GM21737 (cell line): ENCODE results near the gene SYNPO.
A peak's percentile ranks its signal among the peaks of the same experiment; 100 is the strongest.

ENCODE experiments used
- ATAC-seq: cut with Tn5 transposase; IDR thresholded peaks from one replicate; pipeline ENCODE4 v1.9.1; 2021; ENCODE audit warnings: mild to moderate bottlenecking, moderate library complexity; ENCODE audit not compliant: unreplicated experiment

SYNPO gene

DNA sequence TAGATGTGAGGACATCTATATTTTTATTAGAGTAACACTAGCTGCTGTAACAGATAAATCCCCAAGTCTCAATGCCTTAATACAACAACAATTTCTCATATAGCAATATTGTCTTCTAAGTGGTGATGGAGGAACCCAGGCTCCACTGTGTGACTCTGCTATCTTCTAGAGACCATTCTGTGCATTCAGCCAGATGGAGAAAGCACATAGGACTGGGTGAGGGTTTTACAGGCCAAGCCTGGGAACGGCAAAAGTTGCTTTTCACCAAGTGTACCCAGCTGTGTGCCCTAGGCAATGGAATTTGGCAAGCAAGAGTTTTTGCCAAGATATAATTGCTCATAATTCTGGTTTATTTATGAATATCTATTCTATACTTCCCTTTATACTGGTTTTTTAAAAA lies 48.7 kb downstream of the SYNPO start:
- no peak for ATAC-seq

DNA sequence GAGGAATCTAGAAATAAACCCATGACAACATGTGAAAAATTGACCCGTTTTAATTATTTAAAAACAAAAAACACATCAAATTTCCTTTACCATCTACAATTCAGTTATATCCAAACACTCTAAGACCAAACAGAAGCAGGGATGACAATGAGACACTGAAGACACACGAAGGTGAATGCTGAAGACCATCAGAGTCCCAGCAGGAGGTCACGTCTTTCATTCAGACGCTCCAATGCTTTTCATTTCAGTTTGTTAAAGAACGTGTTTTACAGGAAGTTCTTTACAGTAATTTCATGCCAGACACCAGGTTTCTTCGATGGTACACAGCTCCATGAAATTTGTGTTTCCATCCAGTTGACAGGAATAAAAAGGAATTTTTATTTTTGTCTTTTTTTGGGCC lies 50.3 kb downstream of the SYNPO start:
- ATAC-seq = no peak

DNA sequence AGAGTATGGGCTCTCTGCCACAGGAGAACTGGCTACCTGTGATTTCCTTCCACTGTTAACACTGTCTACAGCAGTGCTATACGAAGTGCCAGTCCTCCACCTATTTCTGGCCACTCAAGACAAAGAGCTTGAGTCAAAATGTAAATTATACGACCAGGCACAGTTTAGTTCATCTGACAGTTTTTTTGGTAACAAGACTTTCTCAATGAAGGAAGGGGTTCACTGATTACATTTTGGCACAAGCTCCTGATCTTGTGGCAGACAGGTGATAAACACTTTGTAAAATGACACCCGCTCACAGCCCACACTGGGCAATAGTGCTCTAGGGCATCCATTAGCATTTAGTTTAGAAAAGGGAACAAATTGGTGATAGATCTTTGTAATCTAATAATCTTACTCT lies 51.8 kb downstream of the SYNPO start:
- ATAC-seq = no peak

DNA sequence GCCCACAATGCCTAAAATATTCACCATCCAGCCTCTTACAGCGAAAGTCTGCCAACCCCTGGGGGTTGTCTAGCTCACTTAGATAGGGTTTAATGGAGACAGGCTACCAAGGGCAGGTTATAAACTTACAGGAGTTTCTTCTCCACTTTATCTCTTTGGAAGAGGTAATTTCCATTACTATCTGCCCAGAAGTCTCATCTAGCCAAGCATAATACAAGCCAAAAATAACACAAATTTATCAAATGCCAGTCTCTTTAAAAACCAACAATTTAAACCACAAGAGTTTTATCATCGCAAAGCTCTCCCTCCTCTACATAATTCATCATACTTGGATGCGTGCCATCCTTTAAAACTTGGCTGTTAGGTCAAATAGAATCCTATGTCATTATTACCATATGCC lies 54.2 kb downstream of the SYNPO start:
- ATAC-seq = no peak

DNA sequence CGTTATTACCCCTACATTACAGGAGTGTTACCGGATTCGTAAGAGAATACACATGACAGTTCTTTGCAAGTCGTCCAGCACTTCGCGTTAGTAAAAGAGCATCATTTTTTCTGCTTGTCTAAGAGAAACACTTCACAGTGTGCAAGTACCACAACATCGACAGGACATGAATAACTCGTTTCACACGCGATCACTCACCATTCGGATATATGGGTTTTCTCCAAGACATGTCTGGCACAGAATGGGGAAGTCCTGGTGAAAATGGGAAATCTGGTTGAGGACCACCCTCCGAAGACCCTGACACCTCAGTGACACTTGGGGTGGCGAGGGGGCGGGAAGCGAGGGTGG lies 59.8 kb downstream of the SYNPO start:
- no peak for ATAC-seq

DNA sequence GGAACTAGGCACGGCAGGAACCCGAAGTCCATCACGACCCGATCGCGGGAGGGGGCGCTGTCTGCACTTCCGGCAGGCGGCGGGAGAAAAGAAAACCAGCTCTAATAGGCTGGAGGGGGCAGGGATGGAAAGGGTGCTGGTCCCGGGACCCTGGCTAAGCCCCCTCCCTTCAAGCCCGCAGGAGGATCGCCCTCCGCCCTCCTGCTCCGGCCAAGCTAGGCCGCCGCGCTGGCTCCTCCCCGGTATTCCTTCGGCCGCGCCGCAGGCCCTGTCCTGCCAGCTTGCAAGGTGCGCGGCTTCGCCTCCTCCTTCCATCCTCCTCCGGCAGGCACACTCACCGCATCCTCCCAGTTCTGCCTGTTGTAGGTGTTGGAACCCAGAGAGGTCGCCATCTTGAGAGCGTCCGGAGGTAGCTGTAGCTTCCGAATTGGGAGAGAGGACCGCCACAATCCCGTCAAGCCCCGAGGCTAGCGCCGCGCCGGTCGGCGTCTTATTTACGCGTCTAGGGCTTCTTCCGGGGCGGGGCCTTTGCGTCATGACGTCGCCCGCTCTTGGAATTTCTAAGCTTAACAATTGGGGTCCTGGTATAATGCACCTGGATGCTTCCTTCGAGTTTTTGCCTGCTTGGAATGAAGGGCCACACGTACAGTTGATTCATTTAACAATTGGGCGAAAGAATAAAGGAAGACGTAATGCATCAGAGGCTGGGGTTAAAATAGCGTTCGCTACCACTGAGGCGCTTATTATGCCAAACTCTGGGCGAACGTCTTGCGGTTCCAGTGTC lies 60.3 kb downstream of the SYNPO start, which contains the start of gene RBM22:
Gene RBM22 (minus strand): TSS at position 469 of the 784 bp plus-strand sequence. CDS start 77 bp downstream, at position 392.
- peak; percentile 94 for ATAC-seq

DNA sequence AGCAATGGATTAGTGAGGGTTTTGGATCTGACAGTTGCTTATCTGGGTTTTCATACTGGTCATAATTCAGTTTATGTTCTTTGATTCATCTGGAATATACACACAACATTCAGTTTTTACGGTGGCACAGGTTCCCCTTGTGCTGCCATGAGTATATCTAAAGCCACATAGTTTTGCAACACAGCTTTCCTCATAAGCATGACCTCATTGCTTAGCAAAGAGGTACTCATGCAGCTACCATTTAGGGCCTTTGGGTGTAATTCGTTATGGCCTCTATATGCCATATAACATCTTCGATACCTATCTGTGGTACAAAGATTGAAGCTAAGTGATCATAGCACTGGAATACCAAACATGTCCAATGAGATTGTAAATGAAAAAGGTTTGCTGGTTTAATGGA lies 63.3 kb downstream of the SYNPO start:
- ATAC-seq = no peak

DNA sequence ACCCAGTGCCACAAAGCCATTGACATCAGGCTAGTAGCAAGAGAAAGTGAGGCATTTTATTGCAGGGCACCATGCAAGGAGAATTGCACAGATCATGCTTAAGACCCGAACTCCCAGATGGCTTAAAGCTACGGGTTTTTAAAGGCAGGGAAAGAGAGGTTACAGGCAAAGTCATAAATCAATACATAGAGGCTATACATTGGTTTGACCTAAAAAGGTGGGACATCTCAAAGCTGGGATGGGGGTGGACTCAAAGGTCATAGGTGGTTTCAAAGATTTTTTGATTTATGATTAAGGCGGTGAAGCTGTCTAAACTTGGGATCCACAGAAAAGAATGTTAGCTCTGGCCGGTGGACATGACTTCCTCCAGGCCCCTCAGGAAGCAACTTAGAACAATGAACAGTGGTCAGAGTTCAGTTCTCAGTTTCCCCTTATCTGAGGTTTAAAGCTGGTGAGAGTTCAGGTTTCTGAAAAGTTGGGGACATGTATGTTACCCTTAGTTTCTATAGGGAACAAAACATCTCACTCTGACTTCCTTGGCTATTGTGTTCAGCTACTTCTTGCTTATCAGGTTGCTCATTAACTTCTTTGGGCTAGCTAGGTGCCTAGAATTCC lies 66.4 kb downstream of the SYNPO start:
- no peak for ATAC-seq
